Naive thymus-derived CD8-positive, alpha-beta T cell (primary cell): Measurements from ENCODE around the gene GDF7. TPM values are rescaled to one million over a fixed set of nuclear protein-coding genes. Genes with fewer than 3 reads are reported as not detected.

Source experiments
- ATAC-seq, 2 donors: fragments of 150-1000 bp; cut with Tn5 transposase in 1 of 2; sonication (Bioruptor Pico), chemical (Tn5 transposase) in 1 of 2; 1 replicate in 1 of 2; 2 replicates in 1 of 2; pipeline ENCODE4 v1.10.0; 2021; ENCODE audit warnings: mild to moderate bottlenecking in 2 of 2, moderate library complexity in 2 of 2
- POLR2A ChIA-PET: fragments of 350-600 bp; sonication (Branson Sonifier 250); formaldehyde crosslinking; loops from one replicate; lab custom pipeline; 2021; ENCODE audit warnings: antibody characterized with exemption; lab: Charles Lee
- DNase-seq, 10 donors: peaks; one replicate each; pipeline versions ENCODE4 v3.0.0 to v3.0.0-alpha.2; 2020 to 2022
- H3K27ac Mint-ChIP-seq, 10 donors: one replicate each; pipeline ENCODE4 v1.8.0; 2020 to 2022; ENCODE audit warnings: mild to moderate bottlenecking in 10 of 10, mixed read lengths in 10 of 10, moderate library complexity in 4 of 10, inconsistent platforms in 1 of 10
- H3K27me3 Mint-ChIP-seq, 5 donors: one replicate each; pipeline ENCODE4 v1.8.0; 2021 to 2022; ENCODE audit warnings: mixed read lengths in 5 of 5
- H3K36me3 Mint-ChIP-seq, 3 donors: one replicate each; pipeline ENCODE4 v1.8.0; 2020 to 2022; ENCODE audit warnings: mixed read lengths in 3 of 3, mild to moderate bottlenecking in 2 of 3, inconsistent platforms in 1 of 3
- H3K4me1 Mint-ChIP-seq, 4 donors: one replicate each; pipeline ENCODE4 v1.8.0; 2021 to 2022; ENCODE audit warnings: mixed read lengths in 4 of 4
- H3K4me3 Mint-ChIP-seq, 10 donors: one replicate each; pipeline ENCODE4 v1.8.0; 2020 to 2022; ENCODE audit warnings: mild to moderate bottlenecking in 10 of 10, mixed read lengths in 10 of 10, moderate library complexity in 6 of 10, inconsistent platforms in 1 of 10
- H3K9me3 Mint-ChIP-seq, 9 donors: one replicate each; pipeline ENCODE4 v1.8.0; 2020 to 2022; ENCODE audit warnings: mixed read lengths in 9 of 9, mild to moderate bottlenecking in 3 of 9, inconsistent platforms in 1 of 9, moderate library complexity in 1 of 9
- polyA plus RNA-seq, 3 donors: library from polyadenylated mRNA; unstranded; fragments of 300-500 nt; fragmentation: Illumina TruSeq; gene quantifications; one replicate each; pipeline ENCODE4 v1.2.3, GENCODE V29; 2021
- total RNA-seq, 8 experiments: library from RNA in 2 of 8; stranded (reverse) in 2 of 8; gene quantifications; one replicate each; pipeline ENCODE4 v1.2.3 and lab custom pipeline; 2021 to 2026

The GDF7 gene
- total and polyA plus RNA-seq, 5 experiments from 2014 or later: 0.05 TPM; not detected in 2

DNA sequence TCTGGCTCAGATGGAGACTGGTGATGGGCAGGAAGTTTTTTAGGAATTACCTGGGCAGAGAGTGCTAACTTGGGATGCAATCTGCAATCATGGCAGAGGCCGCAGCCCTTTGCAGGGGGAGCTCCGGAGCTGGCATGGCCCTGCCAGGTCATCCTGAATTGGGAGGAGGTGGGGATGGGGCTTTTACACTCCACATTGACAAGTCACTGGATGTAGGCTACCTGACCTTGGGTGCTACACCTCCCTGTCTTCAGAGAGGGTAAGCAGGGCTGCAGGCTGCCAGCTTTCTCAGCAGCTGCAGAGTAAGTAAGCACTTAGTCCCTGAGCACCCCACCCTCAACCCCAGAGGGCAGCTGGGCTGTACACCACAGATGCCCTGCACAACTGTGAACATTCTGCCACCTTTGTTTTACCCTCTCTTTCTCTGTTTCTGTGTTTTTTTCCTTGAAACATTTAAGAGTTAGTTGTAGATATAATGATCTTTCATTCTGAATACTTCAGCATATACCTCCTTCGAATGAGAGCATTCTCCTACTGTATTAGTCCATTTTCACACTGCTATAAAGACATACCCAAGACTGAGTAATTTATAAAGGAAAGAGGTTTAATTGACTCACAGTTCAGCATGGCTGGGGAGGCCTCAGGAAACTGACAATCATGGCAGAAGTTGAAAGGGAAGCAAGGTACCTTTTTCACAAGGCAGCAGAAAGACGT, 9.3 kb upstream of the GDF7 start:
- Mint-ChIP-seq H3K27ac (peak overlapping the region in 1 of 10 donors; percentile 16), H3K27me3 (peaks cover 16 to 40% (median 33%) of the 10 kb centered on the region in 5 donors), H3K4me1 (peaks cover 0 to 6% (median 2%) of the 10 kb centered on the region in 4 donors), H3K9me3 (no peaks in the 10 kb centered on the region), H3K4me3 (no peak overlapping the region), H3K36me3 (no peaks in the 10 kb centered on the region)
- POLR2A ChIA-PET: no interaction called here
- peak in 1 of 10 donors; percentile 32 for DNase-seq
- no peak for ATAC-seq

DNA sequence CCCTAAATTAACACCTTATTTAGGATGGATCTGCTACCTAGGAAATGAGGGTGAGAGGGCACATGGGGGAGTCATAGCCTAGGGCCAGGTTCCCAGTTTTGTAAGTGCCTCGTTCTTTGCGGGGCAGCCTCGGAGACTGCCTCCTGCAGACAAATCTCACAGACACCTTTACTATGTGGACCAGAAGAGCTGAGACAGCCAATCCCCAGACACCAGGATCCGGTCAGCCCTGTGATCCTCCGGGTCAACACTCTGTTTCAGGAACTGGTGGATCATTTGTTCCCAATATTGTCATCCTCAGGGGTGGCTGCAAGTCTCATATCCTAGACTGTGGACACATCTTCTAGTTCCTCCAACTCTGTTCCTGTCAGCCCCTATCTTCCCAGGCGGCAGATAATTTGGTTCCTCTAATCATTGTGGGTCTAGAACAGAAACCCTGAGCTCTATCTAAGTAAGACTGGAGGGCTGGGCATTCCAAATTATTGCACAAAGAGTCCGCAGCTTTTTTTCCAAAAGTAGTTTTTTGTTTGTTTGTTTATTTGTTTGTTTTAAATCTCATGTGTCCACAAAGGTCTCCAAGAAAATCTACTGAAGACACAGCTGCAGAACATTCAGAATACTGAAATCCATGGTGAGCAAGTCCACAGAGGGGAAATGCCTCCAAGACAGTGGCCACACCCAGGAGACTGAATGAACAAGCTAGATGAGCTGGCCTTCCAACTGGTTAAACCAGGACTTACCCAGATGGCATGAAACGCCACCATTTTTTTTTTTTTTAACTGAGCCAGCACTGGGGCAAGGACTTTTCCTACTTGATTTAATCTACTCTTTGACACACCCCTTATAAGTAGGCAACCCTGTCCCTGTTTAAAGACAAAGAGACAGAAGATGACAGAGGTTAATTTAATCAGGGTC, 6.2 kb upstream of the GDF7 start:
- Mint-ChIP-seq H3K27me3 (peaks cover 31 to 69% (median 55%) of the 10 kb centered on the region in 5 donors), H3K4me1 (peaks cover 2 to 15% (median 8%) of the 10 kb centered on the region in 4 donors), H3K27ac (no peak overlapping the region), H3K36me3 (no peaks in the 10 kb centered on the region), H3K9me3 (no peaks in the 10 kb centered on the region), H3K4me3 (no peak overlapping the region)
- POLR2A ChIA-PET: interaction anchor here (1.0 to 1.3 kb wide), 3 partner anchors 8 to 10 kb away, joined by 5 read pairs; partner anchors contain the start of gene HS1BP3
- DNase-seq (peak in 1 of 10 donors; percentile 21), ATAC-seq (no peak)

DNA sequence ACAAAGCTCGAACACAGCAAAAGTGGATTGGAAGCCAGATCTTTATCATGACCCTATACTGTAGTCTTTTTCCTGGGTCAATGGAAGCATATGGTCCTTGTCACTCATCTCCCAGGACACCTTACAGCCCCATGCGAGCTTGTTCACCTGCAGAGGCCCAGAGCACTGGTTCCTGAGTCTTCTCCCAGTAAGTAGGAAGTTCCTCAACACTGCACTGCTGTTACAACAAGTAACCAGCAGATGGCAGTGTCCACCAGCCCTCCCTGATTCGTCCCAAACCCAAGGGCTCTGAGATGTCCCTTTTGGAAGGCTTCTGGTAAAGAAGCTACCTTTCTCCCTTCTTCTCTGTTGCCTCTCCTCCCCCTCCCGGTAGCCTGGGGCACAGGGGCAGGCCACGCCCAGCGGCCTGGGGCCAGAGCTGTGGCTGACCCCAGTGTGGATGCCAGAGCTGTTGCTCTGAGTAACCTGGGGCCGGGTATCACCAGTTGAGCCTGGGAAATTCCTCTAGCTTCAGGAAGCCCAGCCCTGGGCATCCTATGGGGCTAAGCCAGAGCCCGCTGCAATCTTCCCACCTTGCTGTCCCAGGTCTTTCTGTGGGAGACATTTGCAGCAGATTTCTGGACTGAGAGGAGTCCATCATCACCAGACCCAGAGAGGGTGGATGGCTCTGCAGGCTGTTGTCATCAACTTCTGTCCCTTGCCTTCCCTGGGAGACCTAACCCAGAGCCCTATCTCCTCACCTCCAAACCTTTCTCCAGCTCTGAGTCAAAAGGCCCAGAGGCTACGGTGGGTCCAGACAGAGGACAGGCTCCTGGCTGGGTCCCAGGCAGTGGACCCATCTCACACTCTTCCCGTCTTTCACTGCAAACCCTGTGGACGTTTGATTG, 5.3 kb upstream of the GDF7 start:
- Mint-ChIP-seq H3K27me3 (peaks cover 31 to 77% (median 58%) of the 10 kb centered on the region in 5 donors), H3K27ac (no peak overlapping the region), H3K4me1 (peaks cover 4 to 23% (median 13%) of the 10 kb centered on the region in 4 donors), H3K4me3 (no peak overlapping the region), H3K36me3 (no peaks in the 10 kb centered on the region), H3K9me3 (no peaks in the 10 kb centered on the region)
- POLR2A ChIA-PET: interaction anchor here (1.1 to 1.3 kb wide), 2 partner anchors 9 to 10 kb away, joined by 5 read pairs; partner anchors contain the start of gene HS1BP3
- peak; percentile 66 to 73 for ATAC-seq
- DNase-seq: peak in 9 of 10 donors; percentile 48 to 79 (median 64)

DNA sequence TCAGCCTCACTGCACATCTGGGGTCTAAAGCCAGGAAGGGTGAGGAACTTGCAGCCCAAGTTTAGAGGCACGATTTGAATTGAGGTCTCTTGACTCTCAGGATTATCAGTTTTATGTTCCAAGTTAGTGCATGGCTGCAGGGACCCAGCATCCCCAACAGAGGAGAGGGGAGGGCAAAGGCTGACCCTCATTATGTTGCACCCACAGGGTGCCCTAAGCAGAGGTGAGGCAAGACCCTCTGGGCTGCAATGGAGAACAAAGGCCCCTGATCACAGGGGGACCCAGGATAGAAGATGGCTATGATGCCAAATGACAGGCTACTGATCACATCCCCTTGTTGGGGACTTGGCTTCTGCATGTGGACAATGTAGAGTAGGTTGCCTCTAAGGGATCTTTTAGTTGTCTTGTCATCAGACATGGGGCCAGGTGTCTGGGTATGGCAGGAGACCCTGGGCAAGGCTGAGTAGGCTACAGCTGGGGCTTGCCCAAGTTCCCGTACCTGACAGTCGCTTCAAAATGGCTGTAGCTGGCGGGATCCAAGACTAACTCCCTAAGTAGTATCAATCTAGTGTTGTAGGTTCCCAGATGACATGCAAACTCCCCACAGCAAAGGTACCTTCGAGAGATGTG, 4.5 kb upstream of the GDF7 start:
- Mint-ChIP-seq H3K27ac (peak overlapping the region in 1 of 10 donors; percentile 56), H3K36me3 (no peaks in the 10 kb centered on the region), H3K9me3 (no peaks in the 10 kb centered on the region), H3K4me1 (peaks cover 4 to 23% (median 13%) of the 10 kb centered on the region in 4 donors), H3K27me3 (peaks cover 28 to 77% (median 54%) of the 10 kb centered on the region in 5 donors), H3K4me3 (no peak overlapping the region)
- POLR2A ChIA-PET: interaction anchor here (1.1 kb wide), 1 partner anchor 10 kb away, joined by 5 read pairs; no protein-coding TSS in a partner anchor
- ATAC-seq: no peak
- DNase-seq: peak in 1 of 10 donors; percentile 34

GRCh38 chr2:20663196-20664070, 3.5 kb upstream of the GDF7 start:
- Mint-ChIP-seq H3K27ac (no peak overlapping the region), H3K27me3 (peaks cover 32 to 87% (median 60%) of the 10 kb centered on the region in 5 donors), H3K4me3 (no peak overlapping the region), H3K36me3 (no peaks in the 10 kb centered on the region), H3K9me3 (no peaks in the 10 kb centered on the region), H3K4me1 (peaks cover 9 to 23% (median 18%) of the 10 kb centered on the region in 4 donors)
- DNase-seq (peak in 1 of 10 donors; percentile 28), ATAC-seq (no peak)
- POLR2A ChIA-PET: no interaction called here

- Mint-ChIP-seq H3K9me3 (no peaks in the 10 kb centered on the region), H3K27me3 (peaks cover 28 to 87% (median 59%) of the 10 kb centered on the region in 5 donors), H3K36me3 (no peaks in the 10 kb centered on the region), H3K4me3 (no peak overlapping the region), H3K4me1 (peaks cover 9 to 23% (median 18%) of the 10 kb centered on the region in 4 donors), H3K27ac (no peak overlapping the region)
- DNase-seq (peak in 1 of 10 donors; percentile 26), ATAC-seq (no peak)
- POLR2A ChIA-PET: no interaction called here
Measured at GRCh38 chr2:20664071-20664390, 2.9 kb upstream of the GDF7 start.

DNA sequence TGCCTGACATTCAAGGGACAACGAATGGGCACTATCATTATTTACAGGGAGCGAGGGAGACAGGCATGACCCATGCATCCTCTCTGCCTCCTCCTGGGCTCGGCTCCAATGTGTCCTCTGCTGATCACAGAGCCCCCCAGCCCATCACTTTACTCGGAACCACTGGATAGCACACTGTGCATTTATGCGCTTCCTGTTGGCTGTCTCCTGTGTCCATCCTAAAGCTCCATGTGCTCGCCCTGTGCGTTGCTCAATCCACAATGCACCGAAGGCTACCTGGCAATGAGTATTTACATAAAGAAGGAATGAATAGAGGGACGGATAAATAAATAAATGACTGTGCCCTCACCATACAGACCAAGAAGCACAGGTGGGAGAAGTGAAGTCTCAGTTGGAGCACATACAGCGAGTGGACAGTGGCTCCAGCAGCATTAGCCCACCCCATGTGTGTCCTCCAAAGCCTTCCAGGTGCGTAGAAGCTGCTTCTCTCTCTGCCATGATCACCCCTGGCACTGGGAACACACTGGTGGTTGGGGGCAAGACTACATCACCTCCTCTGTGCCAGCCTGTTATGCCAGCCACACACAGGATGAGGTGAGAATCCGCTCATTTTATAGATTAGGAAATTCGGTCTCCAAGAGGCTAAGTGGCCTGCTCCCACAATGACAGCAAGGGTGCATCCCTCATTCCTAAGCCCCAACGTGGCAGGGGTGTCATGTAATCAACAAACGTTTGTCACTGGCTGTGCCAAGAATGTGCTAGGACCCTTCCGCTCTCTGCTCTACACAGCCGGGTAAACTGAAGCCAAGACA, 2.3 kb upstream of the GDF7 start:
- Mint-ChIP-seq H3K27ac (peak overlapping the region in 1 of 10 donors; percentile 50), H3K27me3 (peaks cover 26 to 87% (median 60%) of the 10 kb centered on the region in 5 donors), H3K4me1 (peaks cover 9 to 28% (median 21%) of the 10 kb centered on the region in 4 donors), H3K4me3 (peak overlapping the region in 9 of 10 donors; percentile 28 to 80 (median 61)), H3K36me3 (no peaks in the 10 kb centered on the region), H3K9me3 (no peaks in the 10 kb centered on the region)
- POLR2A ChIA-PET: no interaction called here
- no peak for ATAC-seq
- DNase-seq: peak in 1 of 10 donors; percentile 34

GRCh38 chr2:20665243-20666004, 1.5 kb upstream of the GDF7 start:
- Mint-ChIP-seq H3K9me3 (no peaks in the 10 kb centered on the region), H3K4me1 (peaks cover 9 to 31% (median 22%) of the 10 kb centered on the region in 4 donors), H3K27ac (peak overlapping the region in 1 of 10 donors; percentile 50), H3K4me3 (peak overlapping the region; percentile 61 to 85 (median 76)), H3K27me3 (peaks cover 26 to 90% (median 57%) of the 10 kb centered on the region in 5 donors), H3K36me3 (no peaks in the 10 kb centered on the region)
- POLR2A ChIA-PET: no interaction called here
- peak; percentile 4 to 18 for ATAC-seq
- DNase-seq: peak in 1 of 10 donors; percentile 55

- H3K9me3 Mint-ChIP-seq: no peaks in the 10 kb centered on the region
- ATAC-seq (peak; percentile 6 to 26), DNase-seq (no peak)
- no peak overlapping the region for H3K27ac Mint-ChIP-seq
- peak overlapping the region; percentile 69 to 86 (median 82) for H3K4me3 Mint-ChIP-seq
- H3K4me1 Mint-ChIP-seq: peaks cover 9 to 33% (median 22%) of the 10 kb centered on the region in 4 donors
- POLR2A ChIA-PET: interaction anchor here (1.0 kb wide), 1 partner anchor 15 kb away, joined by 3 read pairs; no protein-coding TSS in a partner anchor
- H3K36me3 Mint-ChIP-seq: no peaks in the 10 kb centered on the region
- peaks cover 26 to 87% (median 56%) of the 10 kb centered on the region in 5 donors for H3K27me3 Mint-ChIP-seq
Measured at GRCh38 chr2:20666005-20666303, 990 bp upstream of the GDF7 start.

DNA sequence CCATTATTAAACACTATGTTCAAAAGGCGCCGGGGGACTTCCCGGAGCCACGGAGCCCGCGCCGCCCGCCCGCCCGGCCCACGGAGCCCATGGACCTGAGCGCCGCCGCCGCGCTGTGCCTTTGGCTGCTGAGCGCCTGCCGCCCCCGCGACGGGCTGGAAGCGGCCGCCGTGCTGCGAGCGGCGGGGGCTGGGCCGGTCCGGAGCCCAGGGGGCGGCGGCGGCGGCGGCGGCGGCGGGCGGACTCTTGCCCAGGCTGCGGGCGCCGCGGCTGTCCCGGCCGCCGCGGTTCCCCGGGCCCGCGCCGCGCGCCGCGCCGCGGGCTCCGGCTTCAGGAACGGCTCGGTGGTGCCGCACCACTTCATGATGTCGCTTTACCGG, 197 bp downstream of the GDF7 start:
- no peaks in the 10 kb centered on the region for H3K9me3 Mint-ChIP-seq
- H3K36me3 Mint-ChIP-seq: no peaks in the 10 kb centered on the region
- no peak overlapping the region for H3K27ac Mint-ChIP-seq
- POLR2A ChIA-PET: no interaction called here
- H3K27me3 Mint-ChIP-seq: peaks cover 21 to 86% (median 57%) of the 10 kb centered on the region in 5 donors
- peak overlapping the region in 2 of 10 donors; percentile 36 to 80 for H3K4me3 Mint-ChIP-seq
- DNase-seq (no peak), ATAC-seq (peak; percentile 18 to 35)
- peaks cover 9 to 37% (median 20%) of the 10 kb centered on the region in 4 donors for H3K4me1 Mint-ChIP-seq
